Renal cortex interstitium (tissue), 11 donors: Measurements from ENCODE around the gene CDC16. TPM values are rescaled to one million over a fixed set of nuclear protein-coding genes. Genes with fewer than 3 reads are reported as not detected.
A peak's percentile ranks its signal among the peaks of the same experiment; 100 is the strongest.

Source experiments
- DNase-seq, 11 donors: peaks; one replicate each; pipeline ENCODE4 v3.0.0-alpha.2; 2013; ENCODE audit warnings: low read depth in 9 of 11, low spot score in 4 of 11; ENCODE audit errors: extremely low read depth in 1 of 11
- polyA plus RNA-seq, 3 donors: library from polyadenylated mRNA; unstranded; fragments of 120-200 nt; gene quantifications; one replicate each; pipeline ENCODE4 v1.2.1, GENCODE V29; 2013; ENCODE audit not compliant: insufficient read length in 3 of 3

The CDC16 gene
- polyA plus RNA-seq, 3 donors = 105 to 131 (median 130) TPM

DNA sequence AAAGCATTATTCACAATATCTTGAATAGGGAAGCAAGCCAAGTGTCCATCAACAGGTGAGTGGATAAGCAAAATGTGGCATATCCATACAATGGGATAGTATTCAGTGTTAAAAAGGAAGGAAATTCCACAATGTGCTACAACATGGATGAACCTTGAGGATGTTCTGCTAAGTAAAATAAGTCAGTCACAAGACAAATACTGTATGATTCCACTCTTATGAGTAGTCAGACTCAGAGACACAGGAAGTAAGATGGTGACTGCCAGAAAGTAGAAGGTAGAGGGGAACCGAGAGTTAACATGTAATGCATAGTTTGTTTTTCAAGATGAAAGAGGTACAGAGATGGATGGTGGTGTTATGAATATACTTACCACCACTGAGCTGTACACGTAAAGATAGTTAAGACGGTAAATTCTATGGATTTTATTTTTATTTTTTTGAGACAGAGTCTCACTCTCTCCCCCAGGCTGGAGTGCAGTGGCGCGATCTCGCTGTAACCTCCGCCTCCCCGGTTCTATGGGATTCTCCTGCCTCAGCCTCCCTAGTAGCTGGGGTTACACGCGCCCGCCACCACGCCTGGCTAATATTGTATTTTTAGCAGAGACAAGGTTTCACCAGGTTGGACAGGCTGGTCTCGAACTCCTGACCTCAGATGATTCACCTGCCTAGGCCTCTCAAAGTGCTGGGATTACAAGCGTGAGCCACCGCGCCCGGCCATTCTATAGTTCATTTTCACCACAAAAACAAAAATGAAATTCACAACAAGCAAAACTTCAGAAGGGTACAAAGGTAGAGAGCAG is 78.6 kb downstream of the CDC16 start:
- no peak for DNase-seq

DNA sequence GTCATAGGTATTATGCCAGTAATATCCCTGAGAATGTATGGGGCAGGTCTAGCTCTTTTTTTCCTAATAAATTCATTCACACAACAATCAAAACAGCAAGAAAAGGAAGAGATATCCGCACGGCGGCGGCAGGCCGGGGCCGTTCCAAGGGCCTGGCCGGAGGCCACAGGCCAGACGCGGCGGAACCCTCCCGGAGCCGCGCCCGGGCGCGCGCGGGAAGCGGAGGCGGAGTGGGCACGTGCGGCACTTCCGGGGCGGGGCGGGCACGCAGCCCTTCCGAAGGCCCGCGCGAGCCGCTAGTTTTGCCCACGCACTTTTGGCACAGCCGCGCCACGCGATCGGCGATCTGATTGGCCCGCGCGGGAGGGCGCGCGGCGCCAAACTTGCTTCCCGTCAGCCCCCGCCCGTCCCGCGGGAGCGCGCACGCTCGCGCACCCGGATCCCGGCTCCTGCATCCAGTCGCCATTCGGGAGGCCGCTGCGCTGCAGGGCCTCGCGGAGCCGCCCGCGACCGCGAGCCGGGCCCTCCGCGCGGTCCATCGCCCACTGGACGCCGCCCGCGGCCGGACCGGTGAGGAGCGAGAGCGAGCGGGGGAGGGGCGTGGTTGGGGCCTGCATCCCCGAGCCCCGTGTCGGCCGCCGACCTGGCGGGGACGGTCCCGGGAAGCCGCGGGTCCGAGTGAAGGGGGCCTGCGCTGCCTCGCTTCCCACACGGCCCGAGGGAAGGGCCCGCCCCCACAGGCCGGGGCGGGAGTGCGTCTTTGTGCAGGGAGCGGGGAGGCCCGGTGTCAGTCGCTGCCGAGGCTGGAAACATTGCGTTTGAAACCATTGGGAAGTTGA is 79.6 kb downstream of the CDC16 start, which contains the start of gene CHAMP1:
Gene CHAMP1 (plus strand): TSS at position 430 of the 839 bp plus-strand sequence. CDS start 9,340 bp downstream, outside the sequence.
- peak; percentile 79 to 93 (median 90) for DNase-seq

DNA sequence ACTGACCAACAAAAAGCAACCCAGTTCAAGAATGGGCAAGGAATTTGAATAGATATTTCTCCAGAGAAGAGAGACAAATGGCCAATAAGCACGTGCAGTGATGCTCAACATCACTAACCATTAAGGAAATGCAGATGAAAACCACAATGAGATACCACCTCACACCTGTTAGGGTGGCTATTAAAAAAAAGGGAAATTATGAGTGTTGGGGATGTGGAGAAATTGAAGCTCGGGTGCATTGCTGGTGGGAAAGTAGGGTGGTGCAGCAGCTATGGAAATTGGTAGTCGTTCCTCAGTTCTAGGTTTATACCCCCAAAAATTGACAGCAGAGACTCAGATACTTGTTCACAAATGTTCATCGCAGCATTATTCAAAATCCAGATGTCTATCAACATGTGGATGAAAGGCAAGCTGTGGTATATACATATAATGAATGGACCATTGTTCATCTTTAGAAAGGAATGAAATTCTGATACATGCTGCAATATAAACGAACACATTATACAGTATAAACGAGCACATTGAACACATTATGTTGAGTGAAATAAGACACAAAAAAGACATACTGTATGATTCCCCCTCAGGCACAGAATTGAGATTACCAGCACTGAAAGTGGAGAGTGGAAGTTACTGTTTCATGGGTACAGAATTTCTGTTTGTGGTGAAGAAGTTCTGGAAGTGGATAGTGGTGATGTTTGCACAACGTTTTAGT is 80.5 kb downstream of the CDC16 start:
- no peak for DNase-seq

DNA sequence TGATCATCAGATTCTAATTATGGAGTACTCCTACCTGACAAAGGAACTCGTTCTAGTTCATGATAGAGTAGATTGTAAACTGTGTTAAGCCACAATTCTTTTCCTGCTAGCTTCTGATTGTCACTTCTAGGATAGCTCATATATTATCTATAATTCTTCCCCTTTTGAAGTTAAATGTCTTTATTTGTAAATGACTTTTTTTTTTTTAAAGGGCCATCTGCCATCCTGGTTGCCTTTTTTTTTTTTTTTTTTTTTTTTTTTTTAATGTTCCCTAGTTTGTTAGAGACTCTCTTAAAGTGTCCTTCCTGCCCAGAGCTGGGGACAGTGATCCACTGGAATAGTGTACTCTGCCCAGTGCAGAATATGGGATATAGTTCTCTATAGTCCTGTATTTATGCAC is 83.9 kb downstream of the CDC16 start:
- no peak for DNase-seq

DNA sequence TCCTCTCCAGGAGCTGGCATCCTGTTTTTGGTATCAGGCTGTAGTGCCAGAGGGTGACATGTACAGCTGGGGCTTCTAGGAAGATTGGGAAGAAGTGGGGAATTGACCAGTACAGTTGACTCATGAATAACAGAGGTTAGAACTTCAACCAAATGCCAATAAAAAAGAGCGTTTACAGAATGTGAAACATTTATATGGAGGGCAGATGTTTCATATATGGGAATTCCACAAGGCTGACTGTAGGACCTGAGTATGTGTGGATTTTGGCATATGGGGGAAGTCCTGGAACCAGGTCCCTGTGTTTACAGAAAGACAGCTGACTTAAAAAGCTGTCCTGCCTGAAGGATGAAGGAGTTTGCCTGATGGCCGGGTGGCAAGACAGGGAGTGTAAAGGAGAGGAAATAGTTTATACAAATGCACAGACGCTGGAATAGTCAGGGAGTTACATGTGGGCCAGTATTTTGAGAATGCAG is 84.8 kb downstream of the CDC16 start:
- no peak for DNase-seq

DNA sequence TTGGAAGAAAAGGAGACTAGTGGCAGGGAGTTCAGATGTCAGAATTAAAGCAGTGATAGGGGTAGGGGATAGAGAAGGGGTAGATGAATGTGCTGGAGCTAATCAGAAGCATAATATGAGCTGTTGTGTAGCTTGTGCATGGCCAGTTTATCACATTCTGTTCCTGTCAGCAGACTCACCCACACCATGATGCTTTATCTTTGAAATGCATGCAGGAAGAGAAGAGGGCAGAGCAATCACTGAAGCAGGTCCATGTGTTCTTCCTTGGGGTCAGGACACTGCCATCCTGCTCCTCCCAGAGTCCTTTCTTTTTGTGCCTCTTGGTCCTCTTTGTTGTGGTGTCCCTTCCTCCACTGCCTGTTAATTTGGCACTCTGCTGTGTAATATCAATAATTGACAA is 85.4 kb downstream of the CDC16 start:
- no peak for DNase-seq

DNA sequence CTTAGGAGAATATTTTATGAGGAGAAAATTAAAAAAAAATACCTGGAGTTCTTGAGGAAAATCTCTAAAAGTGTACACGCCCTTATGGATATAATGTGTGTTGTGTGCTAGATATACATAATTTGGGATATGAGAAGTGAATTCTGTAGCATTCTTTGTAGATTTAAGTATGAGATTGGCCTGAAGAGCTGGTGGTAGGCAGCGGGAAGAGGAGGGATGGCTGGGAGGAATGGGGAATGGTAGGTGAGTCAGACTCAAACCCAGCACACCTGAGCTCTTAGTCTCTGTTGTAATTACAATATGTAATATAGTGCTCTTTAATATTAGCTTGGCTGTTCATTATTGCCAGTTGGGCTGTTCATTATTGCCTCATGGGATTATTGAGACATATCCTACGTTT is 86.6 kb downstream of the CDC16 start:
- no peak for DNase-seq

Other genes starting within 250 kb of the CDC16 start
- 10 to 100 TPM; 11.0 to 14.2 (median 12.5) TPM for gene RASA3, start 102.3 kb upstream of the CDC16 start, polyA plus RNA-seq
- gene CFAP97D2, start 55.6 kb upstream of the CDC16 start, polyA plus RNA-seq = not detected
- gene UPF3A, start 46.7 kb downstream of the CDC16 start, polyA plus RNA-seq = 100 to 1,000 TPM; 110 to 178 (median 122) TPM
- 10 to 100 TPM; 27.7 to 39.5 (median 34.1) TPM for gene CHAMP1, start 79.6 kb downstream of the CDC16 start, polyA plus RNA-seq